ENCODE data around the gene SNRNP40. TPM values are rescaled to one million over a fixed set of nuclear protein-coding genes. Genes with fewer than 3 reads are reported as not detected.

Gene SNRNP40
- total and polyA plus RNA-seq, 2 donors from 2014 or later = 31.3 to 44.2 TPM

DNA sequence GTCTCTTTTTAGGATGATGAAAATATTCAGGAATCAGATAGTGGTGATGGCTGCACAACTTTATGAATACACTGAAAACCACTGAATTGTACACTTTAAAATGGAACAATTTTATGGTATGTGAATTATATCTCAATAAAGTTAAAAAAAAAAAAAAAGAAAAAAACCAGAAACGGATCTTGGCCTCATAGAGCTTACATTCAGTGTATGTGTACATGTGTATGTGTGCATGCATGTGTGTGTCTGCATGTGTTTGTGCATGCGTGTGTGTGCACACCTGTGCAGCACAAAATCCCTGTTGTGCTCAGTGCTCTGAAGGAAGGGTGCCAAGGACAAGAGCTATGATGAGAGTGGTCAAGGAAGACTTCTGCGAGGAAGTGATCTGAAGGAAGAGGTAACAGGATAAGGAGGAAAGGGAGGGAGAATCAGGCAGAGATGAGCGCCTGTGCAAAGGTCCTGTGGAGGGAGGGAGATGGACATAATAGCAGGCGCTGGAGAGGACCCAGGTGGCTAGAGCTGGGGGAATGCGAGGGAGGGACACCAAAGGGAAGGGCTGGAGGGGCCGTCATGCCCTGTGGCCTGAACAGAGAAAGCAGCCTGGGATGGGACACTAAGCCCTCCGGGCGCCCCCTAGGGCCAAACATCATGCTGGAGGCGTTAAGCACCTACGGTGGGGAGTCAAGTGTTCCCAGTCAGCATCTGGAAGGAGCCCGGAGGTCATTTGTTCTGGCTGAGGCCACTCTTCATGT lies 82.1 kb downstream of the SNRNP40 start:
- Histone ChIP-seq H3K36me3 (ENCODE audit: control insufficient read depth in 2 of 3, insufficient read depth in 3 of 3, low read length in 3 of 3) (no peaks in the 10 kb centered on the region), H3K27ac (ENCODE audit: low read depth in 2 of 2, low read length in 2 of 2) (no peak overlapping the region), H3K9me3 (ENCODE audit: control insufficient read depth in 2 of 3, insufficient read depth in 1 of 3, low read length in 3 of 3) (no peaks in the 10 kb centered on the region), H3K4me1 (ENCODE audit: control insufficient read depth in 2 of 3, insufficient read depth in 2 of 3, low read depth in 1 of 3, low read length in 3 of 3) (peaks cover 0 to 6% (median 0%) of the 10 kb centered on the region in 3 donors), H3K9ac (ENCODE audit: low read length in 3 of 3) (no peak overlapping the region), H3K27me3 (ENCODE audit: control insufficient read depth, insufficient read depth, low read length) (no peaks in the 10 kb centered on the region), H3K4me3 (ENCODE audit: low read length in 3 of 3) (no peak overlapping the region)
- TF ChIP-seq, protein P1, sequence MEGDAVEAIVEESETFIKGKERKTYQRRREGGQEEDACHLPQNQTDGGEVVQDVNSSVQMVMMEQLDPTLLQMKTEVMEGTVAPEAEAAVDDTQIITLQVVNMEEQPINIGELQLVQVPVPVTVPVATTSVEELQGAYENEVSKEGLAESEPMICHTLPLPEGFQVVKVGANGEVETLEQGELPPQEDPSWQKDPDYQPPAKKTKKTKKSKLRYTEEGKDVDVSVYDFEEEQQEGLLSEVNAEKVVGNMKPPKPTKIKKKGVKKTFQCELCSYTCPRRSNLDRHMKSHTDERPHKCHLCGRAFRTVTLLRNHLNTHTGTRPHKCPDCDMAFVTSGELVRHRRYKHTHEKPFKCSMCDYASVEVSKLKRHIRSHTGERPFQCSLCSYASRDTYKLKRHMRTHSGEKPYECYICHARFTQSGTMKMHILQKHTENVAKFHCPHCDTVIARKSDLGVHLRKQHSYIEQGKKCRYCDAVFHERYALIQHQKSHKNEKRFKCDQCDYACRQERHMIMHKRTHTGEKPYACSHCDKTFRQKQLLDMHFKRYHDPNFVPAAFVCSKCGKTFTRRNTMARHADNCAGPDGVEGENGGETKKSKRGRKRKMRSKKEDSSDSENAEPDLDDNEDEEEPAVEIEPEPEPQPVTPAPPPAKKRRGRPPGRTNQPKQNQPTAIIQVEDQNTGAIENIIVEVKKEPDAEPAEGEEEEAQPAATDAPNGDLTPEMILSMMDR (IDR thresholded peaks at IDR 0.05; ENCODE audit: borderline replicate concordance, extremely low read depth, insufficient read depth) = no peak
- FAIRE-seq (no peak), DNase-seq (peak in 1 of 5 donors; percentile 40)
- intact Hi-C loops (cut with DNase I) = no loop called here

Other genes starting within 250 kb of the SNRNP40 start
- 150 TPM for gene PUM1, start 231.1 kb downstream of the SNRNP40 start, total RNA-seq
- gene PUM1, start 231.1 kb downstream of the SNRNP40 start, polyA plus RNA-seq (ENCODE audit: insufficient read depth, low read depth, low replicate concordance) = 19.1 TPM
- 0.19 TPM for gene NKAIN1, start 56.9 kb downstream of the SNRNP40 start, total RNA-seq
- 0.34 TPM for gene NKAIN1, start 56.9 kb downstream of the SNRNP40 start, polyA plus RNA-seq (ENCODE audit: insufficient read depth, low read depth, low replicate concordance)
- gene ZCCHC17, start 244 bp upstream of the SNRNP40 start, total RNA-seq = 27.5 TPM
- gene ZCCHC17, start 244 bp upstream of the SNRNP40 start, polyA plus RNA-seq (ENCODE audit: insufficient read depth, low read depth, low replicate concordance) = 42.0 TPM
- gene FABP3, start 76.3 kb upstream of the SNRNP40 start, total RNA-seq = 25.0 TPM
- 542 TPM for gene FABP3, start 76.3 kb upstream of the SNRNP40 start, polyA plus RNA-seq (ENCODE audit: insufficient read depth, low read depth, low replicate concordance)
- gene SERINC2, start 116.4 kb upstream of the SNRNP40 start, total RNA-seq = 126 TPM
- gene SERINC2, start 116.4 kb upstream of the SNRNP40 start, polyA plus RNA-seq (ENCODE audit: insufficient read depth, low read depth, low replicate concordance) = 99.2 TPM